Measurements from ENCODE around the gene ADSS2. TPM values are rescaled to one million over a fixed set of nuclear protein-coding genes. Genes with fewer than 3 reads are reported as not detected.
A peak's percentile ranks its signal among the peaks of the same experiment; 100 is the strongest.

ADSS2 gene
- total and polyA plus RNA-seq, 2 of the 4 experiments (the other 2 are of a cell fraction): 14.9 to 30.1 TPM

DNA sequence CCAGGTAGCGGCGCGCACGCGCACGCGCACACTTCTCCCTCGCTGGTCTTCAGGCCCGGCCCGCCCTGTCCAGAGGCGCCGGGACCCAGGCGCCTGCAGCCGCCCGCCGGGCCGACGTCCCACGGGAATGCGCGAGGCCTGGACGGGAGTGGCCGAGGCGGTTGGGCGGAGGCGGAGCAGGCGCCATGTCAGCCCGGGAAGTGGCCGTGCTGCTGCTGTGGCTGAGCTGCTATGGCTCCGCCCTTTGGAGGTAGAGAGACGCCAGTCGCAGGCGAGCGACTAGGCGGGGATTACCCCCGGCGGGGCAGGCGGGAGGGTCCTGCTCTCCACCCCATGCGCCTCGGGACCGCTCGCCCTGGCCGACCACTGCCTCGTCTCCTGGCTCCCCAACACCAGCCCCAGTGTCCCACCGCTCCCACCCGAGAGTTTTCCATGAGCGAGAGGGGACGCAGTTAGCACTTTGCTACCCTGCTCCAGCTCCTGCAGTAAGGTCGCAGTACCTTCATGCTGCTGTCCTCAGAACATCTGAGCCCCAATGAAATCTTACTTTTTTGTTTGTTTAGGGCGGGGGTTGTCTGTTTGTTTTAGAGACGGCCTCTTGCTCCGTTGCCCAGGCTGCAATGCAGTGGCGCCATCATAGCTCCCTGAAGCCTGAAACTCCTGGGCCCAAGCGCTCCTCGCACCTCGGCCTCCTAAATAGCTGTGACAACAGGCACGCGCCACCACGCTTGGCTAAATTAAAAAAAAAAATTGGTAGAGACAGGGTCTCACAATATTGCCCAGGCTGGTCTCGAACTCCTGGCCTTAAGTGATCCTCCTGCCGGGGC is 9.7 kb upstream of the ADSS2 start, which contains the start of gene CATSPERE:
TSS of gene CATSPERE (plus strand) at position 29 of the 827 bp plus-strand sequence. CDS start at position 186, 157 bp downstream.
- Histone ChIP-seq H3K79me1 (ENCODE audit: low read depth in 1 of 2, low read length in 2 of 2) (no peaks in the 10 kb centered on the region), H3K4me2 (ENCODE audit: low read depth, low read length) (peak within 1 kb of the TSS; percentile 76), H4K91ac (ENCODE audit: insufficient read depth, low read depth, low read length) (peak within 1 kb of the TSS; percentile 75), H3K4me1 (ENCODE audit: control insufficient read depth, insufficient read depth, low read length) (no peaks in the 10 kb centered on the region), H2AFZ (replicated peaks; ENCODE audit: low read length, poor library complexity) (peak within 1 kb of the TSS; percentile 99), H3K14ac (replicated peaks; ENCODE audit: low read depth, low read length) (peak within 1 kb of the TSS; percentile 96), H2AK5ac (ENCODE audit: low read depth, low read length) (peak within 1 kb of the TSS; percentile 77; the same call in 1 of the 2 replicates), H3K4ac (ENCODE audit: low read depth, low read length) (peak within 1 kb of the TSS; percentile 94), H3K27me3 (ENCODE audit: control insufficient read depth, insufficient read depth, low read length) (no peaks in the 10 kb centered on the region), H3K9me3 (ENCODE audit: control insufficient read depth, insufficient read depth, low read length) (peaks cover 3% of the 10 kb centered on the region; the same call in 1 of the 2 replicates), H3K18ac (ENCODE audit: low read depth, low read length) (peak within 1 kb of the TSS; percentile 20; the same call in 1 of the 2 replicates), H2BK15ac (ENCODE audit: low read depth, low read length) (no peak within 1 kb of the TSS), H3K56ac (ENCODE audit: extremely low read depth, insufficient read depth, low read length) (peak within 1 kb of the TSS; percentile 66; the same call in 1 of the 2 replicates), H3K23ac (ENCODE audit: low read depth, low read length) (peak within 1 kb of the TSS; percentile 79; the same call in 1 of the 2 replicates), H2BK120ac (ENCODE audit: low read depth, low read length) (peak within 1 kb of the TSS; percentile 82), H3K9me1 (ENCODE audit: insufficient read depth, low read length) (no peaks in the 10 kb centered on the region; the same call in 1 of the 2 replicates), H4K20me1 (ENCODE audit: insufficient read depth, low read length) (no peaks in the 10 kb centered on the region), H2BK20ac (ENCODE audit: low read depth, low read length) (0 out of 2 replicates have a peak within 1 kb of the TSS, but pooled peaks have one; percentile 10), H3K9ac (ENCODE audit: low read depth, low read length) (peak within 1 kb of the TSS; percentile 66), H2BK5ac (ENCODE audit: low read depth, low read length, poor library complexity, severe bottlenecking) (peak within 1 kb of the TSS; percentile 23), H3K4me3 (ENCODE audit: insufficient read depth, low read depth, low read length) (peak within 1 kb of the TSS; percentile 54), H4K8ac (ENCODE audit: low read depth in 2 of 2, low read length in 2 of 2) (peak within 1 kb of the TSS; percentile 97 to 98), H3K27ac (ENCODE audit: insufficient read depth, low read length) (peak within 1 kb of the TSS; percentile 35), H4K5ac (ENCODE audit: low read depth, low read length) (peak within 1 kb of the TSS; percentile 79), H2AK9ac (replicated peaks; ENCODE audit: low read depth, low read length, poor library complexity) (peak within 1 kb of the TSS; percentile 91), H3K36me3 (ENCODE audit: control insufficient read depth, insufficient read depth, low read length) (no peaks in the 10 kb centered on the region; the same call in 1 of the 2 replicates)
- in situ Hi-C loops (cut with MboI; ENCODE audit: low sequenced_read_pairs) (no loop called here), intact Hi-C loops (cut with micrococcal nuclease) (no loop called here), dilution Hi-C loops (cut with HindIII; ENCODE audit: low sequenced_read_pairs, unreplicated experiment) (no loop called here)
- TF ChIP-seq POLR2A (IDR thresholded peaks at IDR 0.05; ENCODE audit: low read depth, low read length): peak; percentile 48; the same call in 1 of the 2 replicates
- TF ChIP-seq SMC3 (IDR thresholded peaks at IDR 0.05; ENCODE audit: low read depth, low read length): no peak
- no peak for TF ChIP-seq RFX5 (IDR thresholded peaks at IDR 0.05; ENCODE audit: low read depth, low read length)
- 0 out of 2 replicates have a peak, but pooled peaks have one; percentile 24 for TF ChIP-seq MXI1 (IDR thresholded peaks at IDR 0.05; ENCODE audit: borderline replicate concordance, low read depth, low read length)
- TF ChIP-seq, protein P1, sequence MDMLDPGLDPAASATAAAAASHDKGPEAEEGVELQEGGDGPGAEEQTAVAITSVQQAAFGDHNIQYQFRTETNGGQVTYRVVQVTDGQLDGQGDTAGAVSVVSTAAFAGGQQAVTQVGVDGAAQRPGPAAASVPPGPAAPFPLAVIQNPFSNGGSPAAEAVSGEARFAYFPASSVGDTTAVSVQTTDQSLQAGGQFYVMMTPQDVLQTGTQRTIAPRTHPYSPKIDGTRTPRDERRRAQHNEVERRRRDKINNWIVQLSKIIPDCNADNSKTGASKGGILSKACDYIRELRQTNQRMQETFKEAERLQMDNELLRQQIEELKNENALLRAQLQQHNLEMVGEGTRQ (IDR thresholded peaks at IDR 0.05; ENCODE audit: low read depth, low read length): no peak
- TF ChIP-seq BHLHE40 (IDR thresholded peaks at IDR 0.05; ENCODE audit: low read depth, low read length): no peak
- TF ChIP-seq NFE2L2 (IDR thresholded peaks at IDR 0.05; ENCODE audit: low read depth, low read length): no peak
- no peak for TF ChIP-seq RAD21 (IDR thresholded peaks at IDR 0.05; ENCODE audit: low read length)
- ATAC-seq (ENCODE audit: low read depth) (peak; percentile 99), DNase-seq (peak; percentile 66)
- WGBS, 2 experiments (ENCODE audit: extremely low coverage in 2 of 2, insufficient read length in 1 of 2): 5% methylated on average over 20 of the region's 61 CpGs; no CpG with 5 or more reads in 1 of the 2 experiments
- BruUV-seq (replicated peaks): no TSS peak
- ChIA-PET POLR2A (ENCODE audit: unreplicated experiment) (no interaction called here), CTCF (interaction anchor here (0.6 kb wide), 1 partner anchor 1842 kb away, joined by 3 read pairs; no protein-coding TSS in a partner anchor)

Measured in IMR-90 (cell line).